NCI-H748 (cell line): ENCODE data around the gene CTNNA3.
"Not testable (repeated sequence)": the region's sequence is repeated elsewhere in the genome, so short reads cannot be mapped to it uniquely, and the experiment has no call there.

ENCODE experiments used
- DNase-seq: peaks from one replicate; lab custom pipeline; 2025; ENCODE audit not compliant: unreplicated experiment; lab: John Stamatoyannopoulos, UW

Gene CTNNA3

DNA sequence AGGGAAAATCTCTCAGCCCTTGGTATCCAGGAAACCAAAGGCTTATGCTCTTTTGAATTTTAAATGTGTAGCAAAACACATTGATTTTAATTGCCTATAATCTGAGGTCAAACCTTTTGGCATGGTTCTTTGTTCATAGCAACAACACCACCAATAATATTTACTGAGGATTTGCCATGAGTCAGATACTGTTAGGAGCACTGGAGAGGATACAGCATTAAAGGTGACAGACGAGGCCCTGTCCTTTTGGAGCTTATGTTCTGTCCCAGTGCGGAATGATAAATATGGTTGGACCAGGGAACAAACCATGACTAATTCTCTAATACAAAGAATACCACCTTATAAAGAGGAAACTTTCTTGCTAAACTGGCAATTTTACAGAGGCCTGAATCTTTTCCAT, 176.6 kb downstream of the CTNNA3 start:
- peak; percentile 58 for DNase-seq

GRCh38 chr10:67518756-67519155, 177.2 kb downstream of the CTNNA3 start:
- no peak for DNase-seq

GRCh38 chr10:67518043-67518442, 178.0 kb downstream of the CTNNA3 start:
- no peak for DNase-seq

DNA sequence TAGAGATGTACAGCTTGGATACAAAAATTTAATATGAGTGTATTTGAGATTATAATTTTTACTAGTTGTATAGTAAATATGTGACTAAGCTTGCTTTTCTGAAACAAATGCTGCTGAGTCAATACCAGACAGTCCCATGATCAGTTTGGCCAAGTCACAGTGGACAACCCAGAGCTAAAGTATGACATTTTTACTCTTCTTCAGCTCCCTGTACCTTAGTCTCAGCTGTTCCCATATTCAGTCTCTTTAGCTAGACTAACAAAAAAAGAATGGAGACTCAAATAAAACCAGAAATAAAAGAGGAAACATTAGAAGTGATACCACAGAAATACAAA, 189.3 kb downstream of the CTNNA3 start:
- DNase-seq: no peak

DNA sequence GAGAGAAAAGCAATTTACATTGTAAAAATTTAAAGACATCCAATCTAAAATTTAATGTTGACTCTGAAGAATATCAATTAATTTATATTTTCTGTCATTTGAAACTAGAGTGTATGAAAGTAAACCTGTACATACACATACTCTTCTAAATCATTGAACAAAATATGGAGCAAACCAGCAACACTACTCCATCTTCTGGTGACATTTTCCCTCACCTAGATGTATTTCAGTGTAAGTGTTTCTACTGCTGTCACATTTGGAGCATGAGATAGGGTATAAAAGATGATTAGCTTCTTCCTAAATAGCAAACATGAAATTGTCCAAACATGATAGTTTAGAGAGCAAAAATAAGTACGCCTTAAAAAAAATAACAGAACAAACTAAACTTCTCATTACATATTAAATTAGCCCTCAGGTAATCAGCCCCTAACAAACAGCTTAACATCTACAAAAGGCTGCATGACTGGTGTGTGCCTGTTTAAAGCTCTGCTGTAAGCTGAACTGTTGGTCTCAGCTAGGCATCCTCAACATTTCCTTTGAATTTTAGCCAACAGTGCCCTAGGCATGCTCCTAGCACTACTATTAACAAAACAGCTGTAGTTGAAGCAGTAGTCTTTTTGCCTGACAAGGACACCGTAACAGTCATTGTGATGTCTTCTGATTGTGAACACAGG, 189.8 kb downstream of the CTNNA3 start:
- DNase-seq: peak; percentile 5

GRCh38 chr10:67492317-67493019, 203.5 kb downstream of the CTNNA3 start:
- no peak for DNase-seq

DNA sequence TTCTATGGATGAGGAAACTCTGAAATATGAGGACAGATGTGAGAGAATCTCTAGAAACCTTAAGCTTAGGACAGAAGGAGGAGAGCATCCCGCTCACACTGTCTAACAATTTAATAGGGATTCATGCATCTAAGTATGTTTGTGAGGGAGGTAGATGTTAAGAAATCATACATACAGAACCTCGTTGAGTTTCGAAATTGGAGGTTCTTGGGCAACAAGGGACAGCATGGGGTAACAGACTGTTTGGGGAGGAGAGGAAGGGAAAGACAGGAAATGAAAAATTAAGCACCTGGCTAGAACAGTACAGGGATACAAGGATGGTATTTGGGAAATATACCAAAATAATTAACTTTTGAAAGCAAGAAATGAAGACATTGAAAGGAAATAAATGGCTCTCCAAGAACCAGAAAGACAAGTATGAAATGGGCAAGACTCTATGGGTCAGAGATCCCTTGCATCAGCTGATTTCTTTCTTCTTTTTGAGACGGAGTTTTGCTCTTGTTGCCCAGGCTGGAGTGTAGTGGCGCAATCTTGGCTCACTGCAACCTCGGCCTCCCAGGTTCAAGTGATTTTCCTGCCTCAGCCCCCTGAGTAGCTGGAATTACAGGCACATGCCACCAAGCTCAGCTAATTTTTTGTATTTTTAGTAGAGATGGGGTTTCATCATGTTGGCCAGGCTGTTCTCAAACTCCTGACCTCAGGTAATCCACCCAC, 207.9 kb downstream of the CTNNA3 start:
- DNase-seq: no peak

DNA sequence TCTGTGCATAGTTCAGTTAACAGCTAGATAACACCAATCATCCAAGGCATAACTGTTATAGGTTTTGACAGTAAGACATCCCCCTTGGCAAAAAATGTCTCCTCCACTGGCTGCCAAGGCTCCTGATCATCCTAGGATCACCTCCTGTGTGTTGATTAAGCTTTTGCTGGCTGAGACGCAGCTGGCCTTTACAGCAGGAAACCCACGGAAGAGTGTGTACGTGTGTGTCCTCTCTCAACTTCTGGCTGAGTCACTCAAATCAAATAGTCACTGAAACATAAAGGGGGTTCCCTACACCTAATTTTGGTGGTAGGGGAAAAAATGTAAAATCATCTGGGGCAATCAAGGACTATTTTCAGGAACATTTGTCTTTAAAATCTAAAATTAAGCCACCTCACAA, 208.8 kb downstream of the CTNNA3 start:
- DNase-seq: no peak

- no peak for DNase-seq
Measured at GRCh38 chr10:67477868-67478267, 218.1 kb downstream of the CTNNA3 start.

DNA sequence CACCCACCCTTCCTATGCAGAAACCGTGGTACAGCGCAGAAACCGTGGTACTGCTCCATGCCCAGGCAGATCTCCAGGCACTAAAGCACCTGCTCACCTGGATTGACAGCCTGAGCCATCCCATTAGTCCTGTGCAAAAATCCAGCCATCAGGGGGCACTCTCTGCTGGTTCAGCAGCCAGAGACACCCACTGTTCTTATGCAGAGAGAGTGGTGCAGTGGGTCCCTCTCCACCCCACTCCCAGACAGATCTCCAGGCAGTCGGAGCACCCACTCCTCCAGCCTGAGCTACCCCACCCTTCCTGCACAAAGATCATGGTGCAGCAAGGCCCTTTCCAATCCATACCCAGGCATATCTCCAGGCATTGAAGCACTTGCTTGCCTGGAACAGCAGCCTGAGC, 219.8 kb downstream of the CTNNA3 start:
- no peak for DNase-seq

GRCh38 chr10:67473850-67474633, 222.0 kb downstream of the CTNNA3 start:
- no peak for DNase-seq

DNA sequence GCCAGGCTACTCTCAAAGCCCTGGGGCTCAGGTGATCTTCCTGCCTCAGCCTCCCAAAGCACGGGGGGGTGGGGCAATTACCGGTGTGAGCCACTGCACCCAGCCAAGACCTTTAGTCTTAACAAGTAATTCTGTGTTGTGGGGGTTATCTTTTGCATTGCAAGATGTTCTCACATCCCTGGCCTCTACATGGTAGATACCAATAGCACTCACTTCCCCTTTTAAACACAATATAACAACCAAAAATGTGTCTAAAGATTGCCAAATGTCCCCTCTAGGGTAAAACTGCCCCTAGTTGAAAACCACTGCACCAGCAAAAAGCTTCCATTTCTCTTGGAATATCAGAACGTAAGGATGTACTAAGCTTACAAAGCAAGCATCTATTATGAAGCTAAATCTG, 225.0 kb downstream of the CTNNA3 start:
- DNase-seq: no peak

DNA sequence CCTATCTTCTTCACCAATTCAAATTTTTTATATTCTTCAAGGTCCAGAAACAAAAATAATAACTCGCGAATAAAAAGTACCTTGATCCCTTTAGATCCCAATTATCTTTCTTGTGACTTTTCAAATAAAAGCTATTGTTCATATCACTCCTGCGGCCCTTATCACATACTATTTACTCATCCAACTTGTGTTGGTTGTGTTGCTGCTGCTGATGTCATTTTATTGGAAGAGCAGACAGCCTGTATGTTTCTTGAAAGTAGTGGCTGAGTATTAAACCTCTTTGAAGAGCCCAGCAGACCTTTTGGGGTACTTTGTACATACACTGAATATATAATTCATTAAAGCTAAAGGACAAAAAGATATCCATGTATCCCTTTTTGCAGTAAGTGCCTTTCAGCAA, 231.7 kb downstream of the CTNNA3 start:
- no peak for DNase-seq

GRCh38 chr10:67452892-67453291, 243.1 kb downstream of the CTNNA3 start:
- DNase-seq: no peak

DNA sequence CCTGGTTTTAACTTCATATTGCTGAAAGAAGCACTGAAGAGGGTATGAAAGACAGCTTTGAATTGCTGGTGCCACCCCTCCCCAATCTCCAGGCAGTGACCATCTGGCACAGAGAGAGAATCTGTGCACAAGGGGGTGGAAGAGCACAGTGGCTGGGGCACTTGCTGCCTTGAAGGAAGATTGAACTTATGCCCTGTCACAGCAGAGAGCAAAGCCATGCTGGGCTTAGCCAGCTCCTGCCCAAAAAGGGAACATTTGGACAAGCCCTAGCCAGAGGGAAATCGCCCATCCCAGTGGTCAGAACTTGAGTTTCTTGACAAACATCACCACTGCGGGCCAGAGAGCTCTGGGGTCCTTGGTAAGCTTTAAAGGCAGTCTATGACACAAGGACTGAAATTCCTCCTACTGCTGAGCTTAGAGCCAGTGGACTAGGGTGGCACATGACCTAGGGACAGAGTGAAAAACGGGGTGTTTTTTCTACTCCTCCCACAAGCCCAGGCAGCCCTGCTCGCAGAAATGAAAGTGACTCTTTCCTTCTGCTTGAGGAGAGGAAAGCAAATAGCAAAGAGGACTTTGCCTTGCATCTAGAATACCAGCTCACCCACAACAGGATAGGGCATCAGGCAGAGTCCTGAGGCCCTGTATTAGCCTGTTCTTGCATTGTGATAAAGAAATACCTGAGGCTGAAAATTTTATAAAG, 257.2 kb downstream of the CTNNA3 start:
- no peak for DNase-seq

DNA sequence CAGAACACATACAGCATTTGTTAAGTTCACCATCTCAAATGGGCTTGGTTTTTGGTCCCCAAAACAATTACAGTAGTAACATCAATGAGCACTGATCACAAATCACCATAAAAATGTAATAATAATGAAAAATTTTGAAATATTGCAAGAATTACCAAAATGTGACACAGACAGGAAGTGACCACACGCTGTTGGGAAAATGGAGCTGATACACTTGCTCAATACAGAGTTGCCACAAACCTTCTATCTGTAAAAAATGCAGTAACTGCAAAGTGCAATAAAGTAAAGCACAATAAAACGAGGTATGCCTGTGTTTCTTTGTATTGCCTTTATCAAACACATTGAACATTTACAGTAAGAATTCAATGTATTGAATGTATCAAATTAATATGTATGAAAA, 262.7 kb downstream of the CTNNA3 start:
- DNase-seq: no peak

- DNase-seq: no peak
Measured at GRCh38 chr10:67402620-67403019, 293.4 kb downstream of the CTNNA3 start.

GRCh38 chr10:67401711-67402110, 294.3 kb downstream of the CTNNA3 start:
- no peak for DNase-seq

DNA sequence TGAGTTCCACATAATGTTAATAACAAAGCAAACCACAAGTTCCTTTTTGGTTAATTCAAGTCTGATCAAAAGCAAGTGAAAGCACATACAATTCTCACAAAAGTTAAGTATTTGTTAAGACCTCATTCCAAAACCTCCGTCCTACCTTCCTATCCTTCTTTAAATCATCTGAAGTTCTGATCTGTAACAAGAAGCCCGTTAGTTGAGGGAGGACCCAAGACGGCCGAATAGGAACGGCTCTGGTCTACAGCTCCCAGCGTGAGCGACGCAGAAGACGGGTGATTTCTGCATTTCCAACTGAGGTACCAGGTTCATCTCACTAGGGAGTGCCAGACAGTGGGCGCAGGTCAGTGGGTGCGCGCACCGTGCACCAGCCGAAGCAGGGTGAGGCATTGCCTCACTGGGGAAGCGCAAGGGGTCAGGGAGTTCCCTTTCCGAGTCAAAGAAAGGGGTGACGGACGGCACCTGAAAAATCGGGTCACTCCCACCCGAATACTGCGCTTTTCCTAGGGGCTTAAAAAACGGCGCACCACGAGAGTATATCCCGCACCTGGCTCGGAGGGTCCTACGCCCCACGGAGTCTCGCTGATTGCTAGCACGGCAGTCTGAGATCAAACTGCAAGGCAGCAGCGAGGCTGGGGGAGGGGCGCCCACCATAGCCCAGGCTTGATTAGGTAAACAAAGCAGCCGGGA, 309.0 kb downstream of the CTNNA3 start:
- not testable (repeated sequence) for DNase-seq

GRCh38 chr10:67386260-67386659, 309.7 kb downstream of the CTNNA3 start:
- no peak for DNase-seq
